HEK293 (cell line): ENCODE measurements around the gene YIPF5.

ENCODE experiments used
- CTCF ChIA-PET: fragments of 350-600 bp; formaldehyde crosslinking; extraction: SDS; loops from one replicate; lab custom pipeline; 2021; ENCODE audit warnings: antibody characterized with exemption; lab: Yijun Ruan, JAX
- POLR2A ChIA-PET: fragments of 300-600 bp; formaldehyde crosslinking; extraction: SDS; loops from one replicate; lab custom pipeline; 2020; ENCODE audit warnings: antibody characterized with exemption, inconsistent platforms; lab: Yijun Ruan, JAX
- H3K27ac ChIP-seq: fragments of 200-500 bp; sonication (Bioruptor generic); 2 replicates; pipeline ENCODE4 v1.5.1; 2014; ENCODE audit warnings: low read depth, low read length, control low read depth, inconsistent platforms; ENCODE audit errors: extremely low read depth
- H3K36me3 ChIP-seq, 2 experiments: fragments of 200-500 bp in 1 of 2; sonication (Bioruptor generic) in 1 of 2; 1 replicate in 1 of 2; 2 replicates in 1 of 2; pipeline ENCODE4 v1.5.1; 2014 to 2017; ENCODE audit warnings: inconsistent platforms in 2 of 2, low read length in 2 of 2; ENCODE audit not compliant: control insufficient read depth in 2 of 2, insufficient read depth in 1 of 2
- H3K4me1 ChIP-seq: fragments of 200-500 bp; sonication (Bioruptor generic); 2 replicates; pipeline ENCODE4 v1.5.1; 2014; ENCODE audit warnings: mild to moderate bottlenecking, low read length, inconsistent platforms; ENCODE audit not compliant: control insufficient read depth, insufficient read depth
- H3K4me3 ChIP-seq: 2 replicates; pipeline ENCODE4 v1.5.1; 2011; ENCODE audit warnings: low read depth, mild to moderate bottlenecking, control low read depth, low read length, moderate library complexity
- H3K9me3 ChIP-seq: fragments of 200-500 bp; sonication (Bioruptor generic); 2 replicates; pipeline ENCODE4 v1.5.1; 2014; ENCODE audit warnings: low read depth, low read length, inconsistent platforms; ENCODE audit not compliant: control insufficient read depth, insufficient read depth
- OSR2 ChIP-seq: fragments of 450-650 bp; formaldehyde crosslinking; IDR thresholded peaks from 2 replicates; pipeline ENCODE4 v1.5.1; 2016; ENCODE audit warnings: missing biosample characterization, missing genetic modification characterization
- REPIN1 ChIP-seq: fragments of 450-650 bp; formaldehyde crosslinking; IDR thresholded peaks from 2 replicates; pipeline ENCODE4 v1.5.1; 2017; ENCODE audit warnings: missing biosample characterization, missing genetic modification characterization, low read depth
- SP3 ChIP-seq: fragments of 450-650 bp; formaldehyde crosslinking; IDR thresholded peaks from 2 replicates; pipeline ENCODE4 v1.5.1; 2016; ENCODE audit warnings: missing biosample characterization, missing genetic modification characterization
- ZFP69B ChIP-seq: fragments of 450-650 bp; formaldehyde crosslinking; IDR thresholded peaks from 2 replicates; pipeline ENCODE4 v1.5.1; 2016; ENCODE audit warnings: missing biosample characterization, missing genetic modification characterization
- ZIC2 ChIP-seq: fragments of 450-650 bp; formaldehyde crosslinking; IDR thresholded peaks from 2 replicates; pipeline ENCODE4 v1.5.1; 2016; ENCODE audit warnings: missing biosample characterization, missing genetic modification characterization
- ZNF138 ChIP-seq: fragments of 450-650 bp; formaldehyde crosslinking; IDR thresholded peaks from 2 replicates; pipeline ENCODE4 v1.5.1; 2016; ENCODE audit warnings: missing biosample characterization, missing genetic modification characterization, borderline replicate concordance
- ZNF175 ChIP-seq: fragments of 450-650 bp; formaldehyde crosslinking; IDR thresholded peaks from 2 replicates; pipeline ENCODE4 v1.5.1; 2016; ENCODE audit warnings: missing biosample characterization, missing genetic modification characterization
- ZNF214 ChIP-seq: fragments of 450-650 bp; formaldehyde crosslinking; IDR thresholded peaks from 2 replicates; pipeline ENCODE4 v1.5.1; 2017; ENCODE audit warnings: missing biosample characterization, mild to moderate bottlenecking, missing genetic modification characterization, borderline replicate concordance
- ZNF221 ChIP-seq: fragments of 450-650 bp; formaldehyde crosslinking; IDR thresholded peaks from 2 replicates; pipeline ENCODE4 v1.5.1; 2017; ENCODE audit warnings: missing biosample characterization, missing genetic modification characterization, borderline replicate concordance
- ZNF239 ChIP-seq: fragments of 450-650 bp; formaldehyde crosslinking; IDR thresholded peaks from 2 replicates; pipeline ENCODE4 v1.5.1; 2016; ENCODE audit warnings: missing biosample characterization, missing genetic modification characterization
- ZNF394 ChIP-seq: fragments of 450-650 bp; formaldehyde crosslinking; IDR thresholded peaks from 2 replicates; pipeline ENCODE4 v1.5.1; 2016; ENCODE audit warnings: missing biosample characterization, missing genetic modification characterization, mild to moderate bottlenecking, moderate library complexity, borderline replicate concordance
- ZNF48 ChIP-seq: fragments of 450-650 bp; formaldehyde crosslinking; IDR thresholded peaks from 2 replicates; pipeline ENCODE4 v1.5.1; 2016; ENCODE audit warnings: missing biosample characterization, missing genetic modification characterization
- ZNF501 ChIP-seq: fragments of 450-650 bp; formaldehyde crosslinking; IDR thresholded peaks from 2 replicates; pipeline ENCODE4 v1.5.1; 2016; ENCODE audit warnings: missing biosample characterization, missing genetic modification characterization
- ZNF548 ChIP-seq: fragments of 450-650 bp; formaldehyde crosslinking; IDR thresholded peaks from 2 replicates; pipeline ENCODE4 v1.5.1; 2016; ENCODE audit warnings: missing biosample characterization, missing genetic modification characterization
- ZNF549 ChIP-seq: fragments of 450-650 bp; IDR thresholded peaks from 2 replicates; pipeline ENCODE4 v1.5.1; 2018; ENCODE audit warnings: missing biosample characterization, missing genetic modification characterization, mild to moderate bottlenecking, inconsistent platforms, moderate library complexity
- ZNF654 ChIP-seq: fragments of 450-650 bp; formaldehyde crosslinking; IDR thresholded peaks from 2 replicates; pipeline ENCODE4 v1.5.1; 2016; ENCODE audit warnings: low read depth, missing biosample characterization, missing genetic modification characterization
- TF ChIP-seq, protein P1 (sequence below): fragments of 450-650 bp; formaldehyde crosslinking; IDR thresholded peaks from 2 replicates; pipeline ENCODE4 v1.5.1; 2016; ENCODE audit warnings: missing biosample characterization, missing genetic modification characterization
- TF ChIP-seq, protein P2 (sequence below): fragments of 450-650 bp; formaldehyde crosslinking; IDR thresholded peaks from 2 replicates; pipeline ENCODE4 v1.5.1; 2016; ENCODE audit warnings: missing biosample characterization, missing genetic modification characterization
- TF ChIP-seq, protein P3 (sequence below): fragments of 450-650 bp; formaldehyde crosslinking; IDR thresholded peaks from 2 replicates; pipeline ENCODE4 v1.5.1; 2016; ENCODE audit warnings: missing biosample characterization, missing genetic modification characterization
- TF ChIP-seq, protein P4 (sequence below): fragments of 450-650 bp; formaldehyde crosslinking; IDR thresholded peaks from 2 replicates; pipeline ENCODE4 v1.5.1; 2016; ENCODE audit warnings: missing biosample characterization, missing genetic modification characterization
- TF ChIP-seq, protein P5 (sequence below): fragments of 450-650 bp; formaldehyde crosslinking; optimal IDR thresholded peaks from 2 replicates; pipeline ENCODE3; 2016; ENCODE audit warnings: missing biosample characterization, mild to moderate bottlenecking, missing genetic modification characterization
- TF ChIP-seq, protein P6 (sequence below): fragments of 450-650 bp; IDR thresholded peaks from 2 replicates; pipeline ENCODE4 v1.5.1; 2018; ENCODE audit warnings: missing biosample characterization, mild to moderate bottlenecking, missing genetic modification characterization

The YIPF5 gene

DNA sequence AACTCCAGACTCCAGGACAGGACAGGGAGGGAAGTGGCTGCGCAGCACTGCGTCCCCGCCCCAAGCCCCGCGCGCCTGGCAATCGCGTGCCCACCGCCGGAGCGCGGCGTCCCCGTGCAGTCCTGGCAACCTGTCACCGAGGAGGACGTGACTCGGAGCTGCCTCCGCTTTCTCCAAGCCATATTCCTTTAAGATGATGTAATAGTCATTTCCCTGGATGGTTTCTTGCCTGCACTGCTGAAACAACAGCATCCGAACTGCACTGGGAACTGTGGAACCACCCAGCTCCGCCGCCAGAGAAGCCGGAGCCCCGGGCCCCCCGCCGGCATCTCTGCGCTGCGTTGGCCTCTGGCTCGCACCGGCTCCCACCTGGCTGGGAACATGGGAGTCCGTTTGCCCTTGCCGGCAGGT lies 34.7 kb upstream of the YIPF5 start (continued):
- TF ChIP-seq, protein P1, sequence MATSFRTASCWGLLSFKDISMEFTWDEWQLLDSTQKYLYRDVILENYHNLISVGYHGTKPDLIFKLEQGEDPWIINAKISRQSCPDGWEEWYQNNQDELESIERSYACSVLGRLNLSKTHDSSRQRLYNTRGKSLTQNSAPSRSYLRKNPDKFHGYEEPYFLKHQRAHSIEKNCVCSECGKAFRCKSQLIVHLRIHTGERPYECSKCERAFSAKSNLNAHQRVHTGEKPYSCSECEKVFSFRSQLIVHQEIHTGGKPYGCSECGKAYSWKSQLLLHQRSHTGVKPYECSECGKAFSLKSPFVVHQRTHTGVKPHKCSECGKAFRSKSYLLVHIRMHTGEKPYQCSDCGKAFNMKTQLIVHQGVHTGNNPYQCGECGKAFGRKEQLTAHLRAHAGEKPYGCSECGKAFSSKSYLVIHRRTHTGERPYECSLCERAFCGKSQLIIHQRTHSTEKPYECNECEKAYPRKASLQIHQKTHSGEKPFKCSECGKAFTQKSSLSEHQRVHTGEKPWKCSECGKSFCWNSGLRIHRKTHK (tag by site-specific recombination): no peak

DNA sequence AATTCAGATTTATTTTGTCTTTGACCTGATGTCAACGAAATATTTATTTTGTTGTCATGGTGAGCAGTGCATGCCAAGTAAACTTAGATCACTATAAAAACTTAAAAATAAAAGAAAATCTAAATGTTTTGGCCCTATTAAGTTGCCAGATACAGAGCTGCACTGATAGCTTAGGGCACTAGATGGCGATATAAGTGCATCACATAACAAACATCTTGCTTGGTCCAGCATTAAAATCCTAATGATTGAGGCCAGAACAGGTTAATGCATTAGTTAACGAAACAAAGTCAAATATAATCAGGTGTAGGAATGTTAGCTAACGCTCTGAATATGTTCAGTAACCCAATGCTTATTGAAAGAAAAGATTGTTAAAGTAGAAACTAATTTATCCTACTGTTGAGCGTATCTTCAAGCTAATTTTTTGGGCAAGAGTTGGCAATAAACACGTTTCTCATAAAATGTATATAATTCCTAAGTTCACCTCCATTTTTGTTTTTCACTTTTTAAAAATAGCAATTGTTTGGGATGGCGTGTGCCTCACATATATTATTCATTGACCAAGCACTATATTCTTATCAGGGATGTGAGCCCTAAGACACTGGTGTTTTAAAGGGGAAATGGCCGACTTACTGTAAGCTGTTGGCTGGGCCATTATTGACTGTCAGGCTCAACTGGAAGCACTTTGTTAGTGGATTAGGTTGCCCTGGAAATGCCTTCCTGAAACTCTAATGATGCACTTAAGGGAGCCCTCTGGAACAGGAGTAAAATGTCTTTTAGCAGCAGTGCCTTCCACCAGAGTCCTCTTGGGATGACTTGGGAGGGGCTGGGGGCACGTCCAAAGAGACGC lies 33.5 kb upstream of the YIPF5 start:
- no peak overlapping the region for H3K4me3 ChIP-seq
- POLR2A ChIA-PET: no interaction called here
- H3K4me1 ChIP-seq: peaks cover 3% of the 10 kb centered on the region
- no peaks in the 10 kb centered on the region for H3K9me3 ChIP-seq
- H3K36me3 ChIP-seq: no peaks in the 10 kb centered on the region
- no peak overlapping the region for H3K27ac ChIP-seq
- CTCF ChIA-PET: interaction anchor here (0.6 to 4.0 kb wide), 30 partner anchors 10 to 1847 kb away, joined by 3 to 36 read pairs (median 3); no protein-coding TSS in a partner anchor
- TF ChIP-seq, protein P2, sequence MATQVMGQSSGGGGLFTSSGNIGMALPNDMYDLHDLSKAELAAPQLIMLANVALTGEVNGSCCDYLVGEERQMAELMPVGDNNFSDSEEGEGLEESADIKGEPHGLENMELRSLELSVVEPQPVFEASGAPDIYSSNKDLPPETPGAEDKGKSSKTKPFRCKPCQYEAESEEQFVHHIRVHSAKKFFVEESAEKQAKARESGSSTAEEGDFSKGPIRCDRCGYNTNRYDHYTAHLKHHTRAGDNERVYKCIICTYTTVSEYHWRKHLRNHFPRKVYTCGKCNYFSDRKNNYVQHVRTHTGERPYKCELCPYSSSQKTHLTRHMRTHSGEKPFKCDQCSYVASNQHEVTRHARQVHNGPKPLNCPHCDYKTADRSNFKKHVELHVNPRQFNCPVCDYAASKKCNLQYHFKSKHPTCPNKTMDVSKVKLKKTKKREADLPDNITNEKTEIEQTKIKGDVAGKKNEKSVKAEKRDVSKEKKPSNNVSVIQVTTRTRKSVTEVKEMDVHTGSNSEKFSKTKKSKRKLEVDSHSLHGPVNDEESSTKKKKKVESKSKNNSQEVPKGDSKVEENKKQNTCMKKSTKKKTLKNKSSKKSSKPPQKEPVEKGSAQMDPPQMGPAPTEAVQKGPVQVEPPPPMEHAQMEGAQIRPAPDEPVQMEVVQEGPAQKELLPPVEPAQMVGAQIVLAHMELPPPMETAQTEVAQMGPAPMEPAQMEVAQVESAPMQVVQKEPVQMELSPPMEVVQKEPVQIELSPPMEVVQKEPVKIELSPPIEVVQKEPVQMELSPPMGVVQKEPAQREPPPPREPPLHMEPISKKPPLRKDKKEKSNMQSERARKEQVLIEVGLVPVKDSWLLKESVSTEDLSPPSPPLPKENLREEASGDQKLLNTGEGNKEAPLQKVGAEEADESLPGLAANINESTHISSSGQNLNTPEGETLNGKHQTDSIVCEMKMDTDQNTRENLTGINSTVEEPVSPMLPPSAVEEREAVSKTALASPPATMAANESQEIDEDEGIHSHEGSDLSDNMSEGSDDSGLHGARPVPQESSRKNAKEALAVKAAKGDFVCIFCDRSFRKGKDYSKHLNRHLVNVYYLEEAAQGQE (tag by site-specific recombination): peak; percentile 41; the same call in 1 of the 2 replicates
- TF ChIP-seq, protein P3, sequence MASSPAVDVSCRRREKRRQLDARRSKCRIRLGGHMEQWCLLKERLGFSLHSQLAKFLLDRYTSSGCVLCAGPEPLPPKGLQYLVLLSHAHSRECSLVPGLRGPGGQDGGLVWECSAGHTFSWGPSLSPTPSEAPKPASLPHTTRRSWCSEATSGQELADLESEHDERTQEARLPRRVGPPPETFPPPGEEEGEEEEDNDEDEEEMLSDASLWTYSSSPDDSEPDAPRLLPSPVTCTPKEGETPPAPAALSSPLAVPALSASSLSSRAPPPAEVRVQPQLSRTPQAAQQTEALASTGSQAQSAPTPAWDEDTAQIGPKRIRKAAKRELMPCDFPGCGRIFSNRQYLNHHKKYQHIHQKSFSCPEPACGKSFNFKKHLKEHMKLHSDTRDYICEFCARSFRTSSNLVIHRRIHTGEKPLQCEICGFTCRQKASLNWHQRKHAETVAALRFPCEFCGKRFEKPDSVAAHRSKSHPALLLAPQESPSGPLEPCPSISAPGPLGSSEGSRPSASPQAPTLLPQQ (tag by site-specific recombination): peak; percentile 62; the same call in 1 of the 2 replicates
- TF ChIP-seq ZNF654 (tag by site-specific recombination) (peak; percentile 87), OSR2 (no peak), ZNF175 (tag by site-specific recombination) (no peak), ZNF548 (no peak), ZNF221 (tag by site-specific recombination) (no peak), SP3 (tag by site-specific recombination) (no peak), ZNF214 (tag by site-specific recombination) (no peak), ZNF394 (no peak), ZNF138 (tag by site-specific recombination) (no peak), REPIN1 (tag by site-specific recombination) (no peak), ZNF549 (tag by site-specific recombination) (no peak), ZNF239 (tag by site-specific recombination) (no peak), ZNF501 (tag by site-specific recombination) (no peak), ZIC2 (tag by site-specific recombination) (no peak), ZNF48 (tag by site-specific recombination) (no peak), ZFP69B (0 out of 2 replicates have a peak, but pooled peaks have one; percentile 22)
- TF ChIP-seq, protein P4, sequence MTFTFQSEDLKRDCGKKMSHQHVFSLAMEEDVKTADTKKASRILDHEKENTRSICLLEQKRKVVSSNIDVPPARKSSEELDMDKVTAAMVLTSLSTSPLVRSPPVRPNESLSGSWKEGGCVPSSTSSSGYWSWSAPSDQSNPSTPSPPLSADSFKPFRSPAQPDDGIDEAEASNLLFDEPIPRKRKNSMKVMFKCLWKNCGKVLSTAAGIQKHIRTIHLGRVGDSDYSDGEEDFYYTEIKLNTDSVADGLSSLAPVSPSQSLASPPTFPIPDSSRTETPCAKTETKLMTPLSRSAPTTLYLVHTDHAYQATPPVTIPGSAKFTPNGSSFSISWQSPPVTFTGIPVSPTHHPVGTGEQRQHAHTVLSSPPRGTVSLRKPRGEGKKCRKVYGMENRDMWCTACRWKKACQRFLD: no peak
- TF ChIP-seq, protein P5, sequence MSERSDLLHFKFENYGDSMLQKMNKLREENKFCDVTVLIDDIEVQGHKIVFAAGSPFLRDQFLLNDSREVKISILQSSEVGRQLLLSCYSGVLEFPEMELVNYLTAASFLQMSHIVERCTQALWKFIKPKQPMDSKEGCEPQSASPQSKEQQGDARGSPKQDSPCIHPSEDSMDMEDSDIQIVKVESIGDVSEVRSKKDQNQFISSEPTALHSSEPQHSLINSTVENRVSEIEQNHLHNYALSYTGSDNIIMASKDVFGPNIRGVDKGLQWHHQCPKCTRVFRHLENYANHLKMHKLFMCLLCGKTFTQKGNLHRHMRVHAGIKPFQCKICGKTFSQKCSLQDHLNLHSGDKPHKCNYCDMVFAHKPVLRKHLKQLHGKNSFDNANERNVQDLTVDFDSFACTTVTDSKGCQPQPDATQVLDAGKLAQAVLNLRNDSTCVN (tag by site-specific recombination): no peak
- TF ChIP-seq, protein P6, sequence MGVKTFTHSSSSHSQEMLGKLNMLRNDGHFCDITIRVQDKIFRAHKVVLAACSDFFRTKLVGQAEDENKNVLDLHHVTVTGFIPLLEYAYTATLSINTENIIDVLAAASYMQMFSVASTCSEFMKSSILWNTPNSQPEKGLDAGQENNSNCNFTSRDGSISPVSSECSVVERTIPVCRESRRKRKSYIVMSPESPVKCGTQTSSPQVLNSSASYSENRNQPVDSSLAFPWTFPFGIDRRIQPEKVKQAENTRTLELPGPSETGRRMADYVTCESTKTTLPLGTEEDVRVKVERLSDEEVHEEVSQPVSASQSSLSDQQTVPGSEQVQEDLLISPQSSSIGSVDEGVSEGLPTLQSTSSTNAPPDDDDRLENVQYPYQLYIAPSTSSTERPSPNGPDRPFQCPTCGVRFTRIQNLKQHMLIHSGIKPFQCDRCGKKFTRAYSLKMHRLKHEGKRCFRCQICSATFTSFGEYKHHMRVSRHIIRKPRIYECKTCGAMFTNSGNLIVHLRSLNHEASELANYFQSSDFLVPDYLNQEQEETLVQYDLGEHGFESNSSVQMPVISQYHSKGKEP (tag by site-specific recombination): 0 out of 2 replicates have a peak, but pooled peaks have one; percentile 13
